OCI-LY7 (cell line): Measurements from ENCODE around the gene KLK3. TPM values are rescaled to one million over a fixed set of nuclear protein-coding genes. Genes with fewer than 3 reads are reported as not detected.

Experiments
- BruUV-seq: library from RNA; stranded (reverse); fragments of 400-500 nt; replicated peaks from 2 replicates; lab custom pipeline; 2021; lab: Mats Ljungman, UMichigan
- CTCF ChIA-PET: fragments of 300-600 bp; sonication (Branson Sonifier 250); formaldehyde crosslinking; loops from one replicate; lab custom pipeline; 2022; ENCODE audit warnings: antibody characterized with exemption; ENCODE audit not compliant: unreplicated experiment; lab: Charles Lee
- POLR2A ChIA-PET: fragments of 300-600 bp; sonication (Branson Sonifier 250); formaldehyde crosslinking; loops from one replicate; lab custom pipeline; 2022; ENCODE audit warnings: antibody characterized with exemption; lab: Charles Lee
- DNase-seq: peaks from one replicate; pipeline ENCODE4 v3.0.0-alpha.2; 2015; ENCODE audit warnings: low spot score
- H2AFZ ChIP-seq: fragments of 200-600 bp; sonication (generic), shearing (Covaris generic); 2 replicates; pipeline ENCODE4 v1.6.1; 2014; ENCODE audit warnings: mild to moderate bottlenecking, antibody characterized with exemption, low read length, moderate library complexity
- H3K27ac ChIP-seq: fragments of 200-600 bp; sonication (generic); 2 replicates; pipeline ENCODE4 v1.5.1; 2014; ENCODE audit warnings: mixed run types, low read depth, mild to moderate bottlenecking, moderate library complexity, low read length, inconsistent platforms; ENCODE audit not compliant: poor library complexity, severe bottlenecking
- H3K36me3 ChIP-seq: fragments of 200-600 bp; sonication (generic); 2 replicates; pipeline ENCODE4 v1.6.1; 2014; ENCODE audit warnings: mild to moderate bottlenecking, antibody characterized with exemption, low read length, moderate library complexity, mixed read lengths; ENCODE audit not compliant: insufficient read depth
- H3K4me1 ChIP-seq: fragments of 200-600 bp; sonication (generic); 2 replicates; pipeline ENCODE4 v1.5.1; 2014; ENCODE audit warnings: mild to moderate bottlenecking, low read length; ENCODE audit not compliant: insufficient read depth, poor library complexity, severe bottlenecking
- H3K4me2 ChIP-seq: fragments of 200-600 bp; sonication (generic); 2 replicates; pipeline ENCODE4 v1.6.1; 2014; ENCODE audit warnings: mild to moderate bottlenecking, low read length
- H3K4me3 ChIP-seq: fragments of 200-600 bp; sonication (generic); 2 replicates; pipeline ENCODE4 v1.5.1; 2014; ENCODE audit warnings: mild to moderate bottlenecking, low read depth, low read length; ENCODE audit not compliant: poor library complexity, severe bottlenecking
- H3K79me2 ChIP-seq: fragments of 200-600 bp; sonication (generic); 2 replicates; pipeline ENCODE4 v1.6.1; 2016; ENCODE audit warnings: low read depth, mild to moderate bottlenecking, low read length, moderate library complexity, mixed read lengths; ENCODE audit not compliant: insufficient read depth
- H3K9me2 ChIP-seq: fragments of 200-600 bp; sonication (generic); 2 replicates; pipeline ENCODE4 v1.6.1; 2016; ENCODE audit warnings: mild to moderate bottlenecking, low read length, mixed read lengths; ENCODE audit not compliant: insufficient read depth
- H3K9me3 ChIP-seq: fragments of 200-600 bp; sonication (generic); 2 replicates; pipeline ENCODE4 v1.6.1; 2014; ENCODE audit warnings: mild to moderate bottlenecking, mixed run types, low read length, mixed read lengths
- H4K20me1 ChIP-seq: fragments of 200-600 bp; sonication (generic); 2 replicates; pipeline ENCODE4 v1.6.1; 2014; ENCODE audit warnings: mild to moderate bottlenecking, antibody characterized with exemption, low read length, moderate library complexity, mixed read lengths; ENCODE audit not compliant: insufficient read depth
- CTCF ChIP-seq: fragments of 200-600 bp; sonication (generic); conservative IDR thresholded peaks from 2 replicates; pipeline ENCODE4 v1.5.1; 2014; ENCODE audit warnings: mild to moderate bottlenecking, antibody characterized with exemption, low read length, moderate library complexity, mixed read lengths
- EZH2phosphoT487 ChIP-seq: fragments of 200-600 bp; sonication (generic); IDR thresholded peaks from 2 replicates; pipeline ENCODE4 v1.6.1; 2018; ENCODE audit warnings: low read depth, borderline replicate concordance, mild to moderate bottlenecking, mixed run types, antibody characterized with exemption, low read length, moderate library complexity, mixed read lengths
- intact Hi-C: fragments of 100-400 bp; cut with micrococcal nuclease; formaldehyde crosslinking; loops from one replicate; pipeline ENCODE4 v1.10.0; 2022; ENCODE audit not compliant: unreplicated experiment
- total RNA-seq, 2 experiments: library from RNA; depleted of rRNA in 1 of 2; stranded (reverse); fragments of >200 nt in 1 of 2; shearing (Covaris generic) in 1 of 2; gene quantifications; 2 replicates each; pipeline ENCODE4 v1.2.3, GENCODE V29; 2014 to 2022

The KLK3 gene
- total RNA-seq, 2 experiments from 2014 or later, result not detected

GRCh38 chr19:50812474-50812873 lies 42.2 kb upstream of the KLK3 start:
- no peak overlapping the region for H3K27ac ChIP-seq
- intact Hi-C loops, result no loop called here
- no peaks in the 10 kb centered on the region for H4K20me1 ChIP-seq
- no peaks in the 10 kb centered on the region for H3K36me3 ChIP-seq
- no peaks in the 10 kb centered on the region for H3K9me2 ChIP-seq
- no peak for DNase-seq
- no peaks in the 10 kb centered on the region for H3K79me2 ChIP-seq
- no peaks in the 10 kb centered on the region for H3K9me3 ChIP-seq
- H3K4me1 ChIP-seq, result no peaks in the 10 kb centered on the region
- H3K4me2 ChIP-seq, result no peak overlapping the region
- CTCF ChIA-PET, result no interaction called here
- no peak overlapping the region for H3K4me3 ChIP-seq
- BruUV-seq, result no TSS peak
- no peak for TF ChIP-seq EZH2phosphoT487
- no peak for TF ChIP-seq CTCF
- POLR2A ChIA-PET, result no interaction called here
- no peak overlapping the region for H2AFZ ChIP-seq

GRCh38 chr19:50814883-50815282 lies 39.8 kb upstream of the KLK3 start:
- no peak overlapping the region for H3K4me3 ChIP-seq
- ChIA-PET CTCF (no interaction called here), POLR2A (no interaction called here)
- no peaks in the 10 kb centered on the region for H3K36me3 ChIP-seq
- H3K4me1 ChIP-seq, result peaks cover 16% of the 10 kb centered on the region
- no peaks in the 10 kb centered on the region for H3K9me3 ChIP-seq
- 0 out of 2 replicates have a peak overlapping the region, but pooled peaks have one; percentile 2 for H2AFZ ChIP-seq
- BruUV-seq, result no TSS peak
- H3K79me2 ChIP-seq, result no peaks in the 10 kb centered on the region
- H3K4me2 ChIP-seq, result no peak overlapping the region
- intact Hi-C loops, result no loop called here
- H3K9me2 ChIP-seq, result no peaks in the 10 kb centered on the region
- TF ChIP-seq CTCF (no peak), EZH2phosphoT487 (no peak)
- no peak for DNase-seq
- H3K27ac ChIP-seq, result no peak overlapping the region
- H4K20me1 ChIP-seq, result no peaks in the 10 kb centered on the region

GRCh38 chr19:50815439-50815838 lies 39.3 kb upstream of the KLK3 start:
- Histone ChIP-seq H3K4me3 (no peak overlapping the region), H3K4me1 (peaks cover 22% of the 10 kb centered on the region), H3K9me2 (no peaks in the 10 kb centered on the region), H4K20me1 (no peaks in the 10 kb centered on the region), H3K9me3 (no peaks in the 10 kb centered on the region), H3K4me2 (no peak overlapping the region), H3K36me3 (no peaks in the 10 kb centered on the region), H3K79me2 (no peaks in the 10 kb centered on the region), H3K27ac (no peak overlapping the region), H2AFZ (0 out of 2 replicates have a peak overlapping the region, but pooled peaks have one; percentile 2)
- ChIA-PET POLR2A (interaction anchor here (0.6 kb wide), 1 partner anchor 14 kb away, joined by 3 read pairs; no protein-coding TSS in a partner anchor), CTCF (no interaction called here)
- TF ChIP-seq EZH2phosphoT487 (no peak), CTCF (no peak)
- BruUV-seq, result no TSS peak
- DNase-seq, result no peak
- intact Hi-C loops, result no loop called here
